ENCODE measurements around the gene IQSEC2.

DNA sequence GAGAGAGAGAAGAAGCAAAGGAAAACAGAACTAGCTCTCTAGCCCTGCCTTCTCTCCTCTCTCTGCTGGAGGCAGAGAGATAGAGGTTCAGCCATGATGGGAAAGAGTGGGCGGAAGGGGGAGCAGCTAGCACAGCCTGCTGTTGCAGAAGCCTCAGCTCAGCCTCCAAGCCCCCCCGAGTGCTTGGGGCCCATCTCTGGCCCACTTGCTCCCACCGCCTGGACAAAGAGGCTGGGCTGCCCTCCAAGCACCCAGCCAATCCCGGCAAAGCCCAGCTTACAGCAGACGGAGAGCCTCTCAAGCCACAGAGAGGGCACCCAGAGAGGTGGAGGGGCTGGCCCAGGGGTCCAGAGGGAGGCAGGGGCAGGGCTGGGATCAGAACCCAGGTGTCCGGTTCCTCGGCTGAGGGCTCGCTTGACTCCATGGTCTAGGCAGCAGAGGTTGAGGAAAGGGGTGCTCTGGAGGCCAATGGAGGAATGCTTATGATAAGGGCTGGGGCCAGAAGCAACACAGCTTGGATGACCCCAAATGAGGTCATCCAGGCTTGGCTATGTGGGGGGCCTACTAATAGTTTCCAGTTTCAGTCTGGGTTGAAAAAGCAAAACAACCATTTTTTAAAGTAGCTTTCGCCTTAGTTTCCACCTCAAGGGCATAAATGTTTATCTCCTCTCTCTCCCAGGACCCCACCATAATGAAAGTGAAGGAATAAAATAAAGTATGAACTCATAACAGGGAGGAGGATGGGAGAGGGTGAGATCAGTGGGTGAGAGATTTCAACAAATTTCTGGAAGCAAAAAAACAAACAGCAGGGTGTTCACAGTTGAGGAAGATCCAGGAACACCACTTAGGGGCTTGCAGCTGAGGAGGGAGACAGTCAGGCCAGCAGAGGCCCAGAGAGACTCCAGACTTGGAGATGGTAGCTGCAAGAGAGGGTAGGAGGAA, 24.9 kb upstream of the IQSEC2 start:
- no peak for TF ChIP-seq SREBF2 (CRISPR knock-in tag; IDR thresholded peaks at IDR 0.05)
- TF ChIP-seq, protein P1, sequence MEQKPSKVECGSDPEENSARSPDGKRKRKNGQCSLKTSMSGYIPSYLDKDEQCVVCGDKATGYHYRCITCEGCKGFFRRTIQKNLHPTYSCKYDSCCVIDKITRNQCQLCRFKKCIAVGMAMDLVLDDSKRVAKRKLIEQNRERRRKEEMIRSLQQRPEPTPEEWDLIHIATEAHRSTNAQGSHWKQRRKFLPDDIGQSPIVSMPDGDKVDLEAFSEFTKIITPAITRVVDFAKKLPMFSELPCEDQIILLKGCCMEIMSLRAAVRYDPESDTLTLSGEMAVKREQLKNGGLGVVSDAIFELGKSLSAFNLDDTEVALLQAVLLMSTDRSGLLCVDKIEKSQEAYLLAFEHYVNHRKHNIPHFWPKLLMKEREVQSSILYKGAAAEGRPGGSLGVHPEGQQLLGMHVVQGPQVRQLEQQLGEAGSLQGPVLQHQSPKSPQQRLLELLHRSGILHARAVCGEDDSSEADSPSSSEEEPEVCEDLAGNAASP (IDR thresholded peaks at IDR 0.05): no peak
- no peak for TF ChIP-seq ZNF274 (IDR thresholded peaks at IDR 0.05; ENCODE audit: borderline replicate concordance, low read depth, low read length)
- TF ChIP-seq ZBTB7A (IDR thresholded peaks at IDR 0.05; ENCODE audit: borderline replicate concordance, control insufficient read depth, low read depth, low read length): no peak

Data from K562 (cell line).